ENCODE data around the gene RANBP1.

RANBP1 gene

DNA sequence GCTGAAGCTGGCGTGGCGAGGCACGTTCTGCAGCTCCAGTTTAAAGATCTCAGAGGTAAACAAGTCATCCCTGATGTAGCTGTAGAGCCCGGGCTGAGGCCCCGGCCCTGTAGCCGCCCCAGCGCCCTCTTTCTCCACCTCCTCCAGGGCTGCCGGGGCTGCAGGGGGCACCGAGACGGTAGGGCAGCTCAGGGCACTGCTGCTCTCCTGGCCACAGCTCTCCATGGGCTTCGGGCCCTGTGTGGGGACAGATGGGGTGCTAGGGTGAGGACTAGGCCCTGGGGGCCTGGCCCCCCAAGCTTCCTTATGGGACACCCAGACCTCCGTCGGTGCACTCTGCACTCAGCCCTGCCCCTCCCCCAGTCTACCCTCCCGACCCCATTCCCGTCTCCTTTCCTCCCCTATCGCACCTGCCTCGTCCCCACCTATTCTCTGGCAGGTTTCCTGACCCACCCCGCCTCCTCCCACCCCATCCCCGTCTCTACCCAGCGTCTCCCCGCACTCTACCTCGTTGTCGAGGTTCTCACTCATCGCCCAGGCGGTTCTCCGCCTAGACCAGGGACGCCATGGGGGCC lies 559 bp downstream of the RANBP1 start:
- Histone ChIP-seq H3K4me3 (ENCODE audit: low read length in 2 of 2) (peak overlapping the region; percentile 81 to 86), H3K9ac (ENCODE audit: low read depth in 1 of 2, low read length in 2 of 2) (peak overlapping the region; percentile 71 to 85), H3K27ac (ENCODE audit: low read depth in 2 of 2, low read length in 2 of 2) (peak overlapping the region; percentile 70 to 78), H3K36me3 (ENCODE audit: control insufficient read depth in 2 of 2, insufficient read depth in 2 of 2, low read length in 2 of 2) (peaks cover 17 to 32% of the 10 kb centered on the region in 2 donors), H3K27me3 (ENCODE audit: control insufficient read depth in 2 of 2, insufficient read depth in 2 of 2, low read length in 2 of 2) (no peaks in the 10 kb centered on the region), H3K4me1 (ENCODE audit: control insufficient read depth in 2 of 2, insufficient read depth in 2 of 2, low read length in 2 of 2) (peaks cover 11 to 24% of the 10 kb centered on the region in 2 donors), H3K9me3 (ENCODE audit: control insufficient read depth in 2 of 2, low read length in 2 of 2) (no peaks in the 10 kb centered on the region)

DNA sequence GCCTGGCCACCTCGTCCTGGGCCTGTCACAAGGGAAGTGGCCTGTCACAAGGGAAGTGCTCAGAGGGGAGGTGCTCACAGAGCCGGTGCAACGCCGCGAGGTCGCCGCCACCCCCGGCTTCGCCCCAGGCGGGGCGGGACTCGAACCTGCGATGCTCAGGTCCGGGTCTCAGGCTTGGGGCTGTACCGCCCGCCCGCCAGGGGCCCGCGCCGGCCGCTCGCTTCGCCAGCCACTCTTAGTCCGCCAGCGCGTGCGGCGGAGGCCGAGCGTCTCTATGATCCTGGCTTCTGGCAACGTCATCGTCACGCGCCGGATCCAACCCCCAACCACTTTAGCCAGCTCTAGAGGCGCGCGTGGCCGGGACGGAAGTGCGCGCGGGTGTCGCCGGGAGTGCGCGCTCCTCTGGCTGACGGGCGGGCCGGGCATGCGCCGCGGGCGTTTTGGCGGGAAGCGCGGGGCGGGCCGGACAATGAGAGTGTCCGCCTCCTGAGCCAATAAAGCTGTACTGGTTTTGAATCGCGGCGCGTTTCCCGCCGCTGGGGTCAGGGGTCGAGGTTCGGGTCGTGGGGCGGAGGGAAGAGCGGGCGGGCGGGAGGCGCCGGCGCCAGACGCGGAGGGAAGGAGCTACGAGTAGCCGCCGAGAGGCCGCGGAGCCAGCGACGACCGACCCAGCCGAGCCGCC lies 1.2 kb downstream of the RANBP1 start, which contains the start of gene TRMT2A:
Gene TRMT2A (minus strand): TSS at position 276 of the 682 bp plus-strand sequence. CDS start 320 bp downstream, outside the sequence.
- peaks cover 12 to 30% of the 10 kb centered on the region in 2 donors for H3K36me3 ChIP-seq (ENCODE audit: control insufficient read depth in 2 of 2, insufficient read depth in 2 of 2, low read length in 2 of 2)
- peak within 1 kb of the TSS; percentile 71 to 85 for H3K9ac ChIP-seq (ENCODE audit: low read depth in 1 of 2, low read length in 2 of 2)
- no peaks in the 10 kb centered on the region for H3K9me3 ChIP-seq (ENCODE audit: control insufficient read depth in 2 of 2, low read length in 2 of 2)
- peak within 1 kb of the TSS; percentile 81 to 86 for H3K4me3 ChIP-seq (ENCODE audit: low read length in 2 of 2)
- peak within 1 kb of the TSS; percentile 70 to 78 for H3K27ac ChIP-seq (ENCODE audit: low read depth in 2 of 2, low read length in 2 of 2)
- no peaks in the 10 kb centered on the region for H3K27me3 ChIP-seq (ENCODE audit: control insufficient read depth in 2 of 2, insufficient read depth in 2 of 2, low read length in 2 of 2)
- peaks cover 11 to 23% of the 10 kb centered on the region in 2 donors for H3K4me1 ChIP-seq (ENCODE audit: control insufficient read depth in 2 of 2, insufficient read depth in 2 of 2, low read length in 2 of 2)

DNA sequence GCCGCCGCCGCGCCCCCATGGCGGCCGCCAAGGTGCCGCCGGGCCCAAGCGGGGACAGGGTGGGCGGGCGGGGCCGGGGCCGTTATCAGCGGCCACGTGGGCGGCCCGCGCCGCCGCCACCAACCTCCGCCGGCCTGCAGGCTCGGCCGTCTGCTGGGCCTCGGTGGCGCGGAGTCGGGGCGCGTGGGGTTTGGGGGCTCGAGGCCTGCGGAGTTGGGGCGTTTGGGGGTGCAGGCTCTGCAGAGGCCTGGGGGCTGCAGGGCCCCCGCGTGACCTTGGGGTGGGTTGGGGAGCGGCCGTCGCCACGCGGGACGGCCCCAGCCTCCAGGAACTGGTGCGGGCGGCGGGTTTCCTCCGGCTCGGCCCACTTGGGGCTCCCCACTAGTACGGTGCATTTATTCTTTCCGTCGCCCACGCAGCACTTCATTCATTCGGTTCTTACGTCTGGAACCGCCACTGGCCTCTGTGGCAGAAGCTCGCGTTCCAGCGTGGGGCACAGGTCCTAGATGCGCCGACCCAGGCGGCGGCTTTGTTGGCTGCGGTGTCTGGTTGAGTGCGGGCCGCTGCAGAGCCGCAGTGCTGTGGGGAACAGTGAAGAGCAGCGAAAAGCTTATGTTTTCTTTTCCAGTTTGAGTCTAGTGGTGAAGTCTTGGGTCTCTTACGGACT lies 1.9 kb downstream of the RANBP1 start:
- Histone ChIP-seq H3K4me3 (ENCODE audit: low read length in 2 of 2) (peak overlapping the region; percentile 74 to 75), H3K27ac (ENCODE audit: low read depth in 2 of 2, low read length in 2 of 2) (peak overlapping the region; percentile 58 to 70), H3K9ac (ENCODE audit: low read depth in 1 of 2, low read length in 2 of 2) (peak overlapping the region; percentile 70 to 79), H3K27me3 (ENCODE audit: control insufficient read depth in 2 of 2, insufficient read depth in 2 of 2, low read length in 2 of 2) (no peaks in the 10 kb centered on the region), H3K36me3 (ENCODE audit: control insufficient read depth in 2 of 2, insufficient read depth in 2 of 2, low read length in 2 of 2) (peaks cover 9 to 25% of the 10 kb centered on the region in 2 donors), H3K4me1 (ENCODE audit: control insufficient read depth in 2 of 2, insufficient read depth in 2 of 2, low read length in 2 of 2) (peaks cover 11 to 20% of the 10 kb centered on the region in 2 donors), H3K9me3 (ENCODE audit: control insufficient read depth in 2 of 2, low read length in 2 of 2) (no peaks in the 10 kb centered on the region)

DNA sequence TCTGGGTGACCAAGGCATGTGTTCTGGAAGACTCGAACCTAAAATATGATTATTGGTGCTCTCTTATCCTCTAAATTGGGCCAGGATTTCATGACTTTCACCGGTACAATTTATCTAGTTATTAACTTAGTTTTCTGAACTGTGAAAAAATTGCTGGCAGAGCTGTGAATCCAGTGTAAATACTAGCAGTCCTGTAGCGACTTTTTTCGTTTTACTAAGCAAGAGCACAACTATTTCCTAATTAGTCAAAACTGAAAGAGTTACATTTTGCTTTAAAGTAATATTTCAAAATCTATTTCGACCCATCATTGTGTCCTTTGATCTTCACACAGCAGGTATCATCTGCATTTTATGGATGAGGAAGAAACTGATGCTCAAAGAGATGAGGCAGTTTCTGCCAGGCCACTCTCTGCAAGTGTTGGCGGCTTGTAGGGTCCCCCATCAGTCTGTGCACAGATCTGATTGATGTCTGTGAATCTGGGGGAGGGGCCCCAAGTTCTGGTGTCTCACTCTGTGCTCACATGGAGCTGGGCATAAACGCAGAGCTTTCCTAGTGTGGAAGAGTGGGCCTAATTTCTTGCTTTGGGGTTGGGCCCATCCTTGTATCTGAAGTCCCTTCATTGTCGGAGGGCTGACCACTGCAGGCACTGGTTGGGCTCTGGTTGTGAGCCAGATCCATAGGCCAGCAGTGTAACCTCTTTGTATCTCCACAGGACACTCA lies 2.6 kb downstream of the RANBP1 start:
- peak overlapping the region; percentile 70 to 79 for H3K9ac ChIP-seq (ENCODE audit: low read depth in 1 of 2, low read length in 2 of 2)
- no peaks in the 10 kb centered on the region for H3K9me3 ChIP-seq (ENCODE audit: control insufficient read depth in 2 of 2, low read length in 2 of 2)
- peak overlapping the region in 1 of 2 donors; percentile 58 for H3K27ac ChIP-seq (ENCODE audit: low read depth in 2 of 2, low read length in 2 of 2)
- H3K4me1 ChIP-seq (ENCODE audit: control insufficient read depth in 2 of 2, insufficient read depth in 2 of 2, low read length in 2 of 2): peaks cover 11 to 20% of the 10 kb centered on the region in 2 donors
- H3K4me3 ChIP-seq (ENCODE audit: low read length in 2 of 2): peak overlapping the region; percentile 74 to 75
- H3K27me3 ChIP-seq (ENCODE audit: control insufficient read depth in 2 of 2, insufficient read depth in 2 of 2, low read length in 2 of 2): no peaks in the 10 kb centered on the region
- peaks cover 10 to 22% of the 10 kb centered on the region in 2 donors for H3K36me3 ChIP-seq (ENCODE audit: control insufficient read depth in 2 of 2, insufficient read depth in 2 of 2, low read length in 2 of 2)

DNA sequence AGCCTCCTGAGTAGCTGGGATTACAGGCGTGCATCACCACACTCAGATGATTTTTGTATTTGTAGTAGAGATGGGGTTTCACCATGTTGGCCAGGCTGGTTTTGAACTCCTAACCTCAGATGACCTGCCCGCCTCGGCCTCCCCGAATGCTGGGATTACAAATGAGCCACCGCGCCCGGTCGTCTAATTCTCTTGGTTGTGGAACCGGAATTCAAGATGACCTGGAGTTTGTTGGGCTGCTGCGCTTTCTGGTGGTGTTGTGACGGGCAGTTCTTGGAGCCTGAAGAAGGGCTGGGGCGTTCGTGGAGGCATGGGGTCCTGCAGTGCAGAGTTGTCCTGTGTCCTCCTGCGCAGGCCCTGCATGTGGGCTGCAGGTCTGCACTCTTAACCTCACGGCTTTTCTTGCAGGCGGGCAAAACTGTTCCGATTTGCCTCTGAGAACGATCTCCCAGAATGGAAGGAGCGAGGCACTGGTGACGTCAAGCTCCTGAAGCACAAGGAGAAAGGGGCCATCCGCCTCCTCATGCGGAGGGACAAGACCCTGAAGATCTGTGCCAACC lies 6.0 kb downstream of the RANBP1 start:
- Histone ChIP-seq H3K4me1 (ENCODE audit: control insufficient read depth in 2 of 2, insufficient read depth in 2 of 2, low read length in 2 of 2) (peaks cover 4 to 10% of the 10 kb centered on the region in 2 donors), H3K9ac (ENCODE audit: low read depth in 1 of 2, low read length in 2 of 2) (no peak overlapping the region), H3K36me3 (ENCODE audit: control insufficient read depth in 2 of 2, insufficient read depth in 2 of 2, low read length in 2 of 2) (peaks cover 30 to 31% of the 10 kb centered on the region in 2 donors), H3K9me3 (ENCODE audit: control insufficient read depth in 2 of 2, low read length in 2 of 2) (no peaks in the 10 kb centered on the region), H3K4me3 (ENCODE audit: low read length in 2 of 2) (no peak overlapping the region), H3K27ac (ENCODE audit: low read depth in 2 of 2, low read length in 2 of 2) (no peak overlapping the region), H3K27me3 (ENCODE audit: control insufficient read depth in 2 of 2, insufficient read depth in 2 of 2, low read length in 2 of 2) (no peaks in the 10 kb centered on the region)

DNA sequence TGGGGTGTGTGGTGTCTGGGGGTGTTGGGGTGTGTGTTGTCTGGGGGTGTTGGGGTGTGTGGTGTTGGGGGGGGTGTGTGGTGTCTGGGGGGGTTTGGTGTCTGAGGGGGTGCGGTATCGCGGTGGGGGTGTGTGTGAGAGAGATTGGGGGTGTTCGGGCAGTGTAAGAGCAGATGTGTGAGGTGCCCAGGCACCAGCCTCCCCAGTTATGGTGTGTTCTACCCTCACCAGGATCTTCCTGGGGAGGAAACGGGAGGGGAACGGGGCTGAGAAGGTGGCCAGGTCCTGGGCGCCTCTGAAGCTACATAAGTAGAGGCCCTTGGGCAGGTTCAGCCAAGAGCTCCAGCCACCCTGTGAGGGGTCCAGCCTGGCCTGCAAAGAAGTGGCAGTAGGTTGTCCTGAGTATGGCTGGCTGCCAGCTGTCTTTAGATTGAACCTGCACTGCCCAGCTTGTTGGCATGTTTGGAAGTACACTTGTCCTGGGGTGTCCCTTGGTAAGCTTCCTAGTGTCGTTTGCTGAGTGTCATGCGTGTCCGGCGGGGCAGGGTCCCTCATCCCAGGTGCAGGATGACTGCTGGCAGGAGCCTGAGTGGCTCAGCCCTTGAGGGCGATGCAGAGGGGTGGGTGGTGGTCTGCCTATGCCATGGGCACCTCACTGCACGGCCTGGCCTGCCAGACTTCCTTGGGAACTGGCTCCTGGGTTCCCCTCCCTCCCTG lies 7.6 kb downstream of the RANBP1 start:
- Histone ChIP-seq H3K27me3 (ENCODE audit: control insufficient read depth in 2 of 2, insufficient read depth in 2 of 2, low read length in 2 of 2) (no peaks in the 10 kb centered on the region), H3K9ac (ENCODE audit: low read depth in 1 of 2, low read length in 2 of 2) (no peak overlapping the region), H3K4me1 (ENCODE audit: control insufficient read depth in 2 of 2, insufficient read depth in 2 of 2, low read length in 2 of 2) (peaks cover 2 to 3% of the 10 kb centered on the region in 2 donors), H3K36me3 (ENCODE audit: control insufficient read depth in 2 of 2, insufficient read depth in 2 of 2, low read length in 2 of 2) (peaks cover 34 to 35% of the 10 kb centered on the region in 2 donors), H3K4me3 (ENCODE audit: low read length in 2 of 2) (no peak overlapping the region), H3K27ac (ENCODE audit: low read depth in 2 of 2, low read length in 2 of 2) (no peak overlapping the region), H3K9me3 (ENCODE audit: control insufficient read depth in 2 of 2, low read length in 2 of 2) (no peaks in the 10 kb centered on the region)

DNA sequence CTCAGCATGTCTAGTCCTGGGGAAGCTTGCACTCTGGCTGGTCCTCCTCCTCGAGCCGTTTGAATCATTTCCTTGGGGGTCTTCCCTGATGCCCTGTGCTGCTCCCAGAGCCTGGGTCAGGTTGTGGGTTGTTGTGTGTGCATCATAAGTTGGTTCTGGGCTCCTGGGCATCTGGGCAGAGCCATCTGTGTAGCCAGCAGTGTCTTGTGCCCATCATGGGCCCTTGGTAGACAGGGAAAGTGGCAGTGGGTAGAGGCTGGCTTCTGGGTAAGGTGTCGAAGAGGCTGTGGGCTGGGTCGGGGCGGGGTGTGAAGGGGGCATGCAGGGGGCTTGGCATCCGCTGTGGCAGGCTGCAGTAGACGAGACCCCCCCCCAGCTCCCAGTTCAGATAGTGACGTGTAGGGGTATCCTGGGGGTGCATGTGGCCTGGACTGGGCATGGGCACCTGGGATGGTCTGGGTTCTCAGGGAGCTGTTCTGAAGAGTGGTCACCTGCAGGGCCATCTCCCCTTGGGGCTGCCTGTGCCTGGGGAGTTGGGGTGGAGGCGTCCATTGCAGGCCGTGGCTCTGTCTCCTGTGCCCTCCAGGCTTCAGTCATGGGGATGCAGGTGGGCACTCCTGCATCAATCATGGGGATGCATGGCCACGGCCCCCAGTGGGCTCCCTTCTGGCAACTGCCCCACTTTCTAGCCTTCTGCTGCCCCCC lies 8.3 kb downstream of the RANBP1 start:
- Histone ChIP-seq H3K27me3 (ENCODE audit: control insufficient read depth in 2 of 2, insufficient read depth in 2 of 2, low read length in 2 of 2) (no peaks in the 10 kb centered on the region), H3K36me3 (ENCODE audit: control insufficient read depth in 2 of 2, insufficient read depth in 2 of 2, low read length in 2 of 2) (peaks cover 34 to 35% of the 10 kb centered on the region in 2 donors), H3K9ac (ENCODE audit: low read depth in 1 of 2, low read length in 2 of 2) (no peak overlapping the region), H3K27ac (ENCODE audit: low read depth in 2 of 2, low read length in 2 of 2) (no peak overlapping the region), H3K4me1 (ENCODE audit: control insufficient read depth in 2 of 2, insufficient read depth in 2 of 2, low read length in 2 of 2) (no peaks in the 10 kb centered on the region), H3K9me3 (ENCODE audit: control insufficient read depth in 2 of 2, low read length in 2 of 2) (no peaks in the 10 kb centered on the region), H3K4me3 (ENCODE audit: low read length in 2 of 2) (no peak overlapping the region)

DNA sequence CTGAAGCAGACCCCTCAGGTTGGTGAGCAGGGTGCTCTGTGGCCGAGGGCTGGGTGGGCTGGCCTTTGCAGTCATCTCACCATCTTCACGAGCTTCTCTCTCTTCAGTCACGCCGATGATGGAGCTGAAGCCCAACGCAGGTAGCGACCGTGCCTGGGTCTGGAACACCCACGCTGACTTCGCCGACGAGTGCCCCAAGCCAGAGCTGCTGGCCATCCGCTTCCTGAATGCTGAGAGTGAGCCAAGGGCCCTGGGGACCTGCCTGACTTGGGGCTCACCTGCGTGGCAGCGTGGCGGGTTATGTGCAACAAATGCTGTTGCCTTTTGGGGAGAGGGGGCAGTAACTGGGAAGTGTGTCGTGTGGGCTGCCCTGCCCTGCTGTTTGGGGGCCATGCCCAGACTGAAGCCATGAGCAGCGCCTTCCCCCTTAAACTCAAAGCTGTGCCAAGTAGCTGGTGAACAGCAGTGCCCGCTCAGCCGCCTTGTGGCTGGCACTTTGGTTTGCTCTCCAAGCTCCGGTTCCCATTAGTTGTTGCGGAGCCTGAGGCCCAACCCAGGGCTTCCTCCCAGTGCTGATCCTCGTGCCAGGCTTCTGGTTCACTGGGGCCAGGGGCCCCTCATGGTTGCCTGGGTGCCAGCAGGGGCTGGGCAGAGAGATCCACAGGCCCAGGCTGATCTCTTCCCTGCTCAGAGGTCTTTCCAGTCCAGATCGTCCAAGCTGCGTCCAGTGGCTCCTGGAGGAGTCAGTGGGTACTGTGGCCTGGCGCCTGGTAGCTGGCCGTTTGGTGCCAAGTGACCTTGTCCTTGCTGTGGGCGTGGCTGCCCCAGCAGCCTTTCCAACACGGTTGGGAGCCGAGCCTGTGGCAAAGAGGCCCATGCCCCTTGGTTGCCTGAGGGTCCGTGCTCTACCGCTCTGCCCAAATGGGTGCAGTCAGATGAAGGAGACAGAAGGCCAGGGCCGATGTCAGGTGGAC lies 9.6 kb downstream of the RANBP1 start:
- Histone ChIP-seq H3K4me1 (ENCODE audit: control insufficient read depth in 2 of 2, insufficient read depth in 2 of 2, low read length in 2 of 2) (peaks cover 0 to 2% of the 10 kb centered on the region in 2 donors), H3K9me3 (ENCODE audit: control insufficient read depth in 2 of 2, low read length in 2 of 2) (no peaks in the 10 kb centered on the region), H3K9ac (ENCODE audit: low read depth in 1 of 2, low read length in 2 of 2) (no peak overlapping the region), H3K4me3 (ENCODE audit: low read length in 2 of 2) (no peak overlapping the region), H3K27ac (ENCODE audit: low read depth in 2 of 2, low read length in 2 of 2) (no peak overlapping the region), H3K27me3 (ENCODE audit: control insufficient read depth in 2 of 2, insufficient read depth in 2 of 2, low read length in 2 of 2) (no peaks in the 10 kb centered on the region), H3K36me3 (ENCODE audit: control insufficient read depth in 2 of 2, insufficient read depth in 2 of 2, low read length in 2 of 2) (peaks cover 26 to 28% of the 10 kb centered on the region in 2 donors)
